ENCODE measurements around the gene SLC7A9. TPM values are rescaled to one million over a fixed set of nuclear protein-coding genes. Genes with fewer than 3 reads are reported as not detected.
"Not testable (repeated sequence)": the region's sequence is repeated elsewhere in the genome, so short reads cannot be mapped to it uniquely, and the experiment has no call there.

The SLC7A9 gene
- total RNA-seq, 2 experiments from 2014 or later = 0.14 TPM; not detected in 1

- intact Hi-C loops (cut with DNase I, micrococcal nuclease) = no loop called here
- Mint-ChIP-seq H3K36me3 (ENCODE audit: low read depth) (peaks cover 26% of the 10 kb centered on the region), H3K27ac (no peak overlapping the region), H3K27me3 (no peaks in the 10 kb centered on the region), H3K4me3 (no peak overlapping the region), H3K4me1 (no peaks in the 10 kb centered on the region), H3K9me3 (ENCODE audit: low read depth) (peaks cover 4% of the 10 kb centered on the region)
- ATAC-seq = no peak
- DNase-seq = no peak
- POLR2A ChIA-PET = no interaction called here
- CTCF ChIA-PET = no interaction called here
These were observed 32.1 kb upstream of the SLC7A9 start for GRCh38 chr19:32901504-32902161.

- intact Hi-C loops (cut with DNase I, micrococcal nuclease) = no loop called here
- H3K4me1 Mint-ChIP-seq = peaks cover 12% of the 10 kb centered on the region
- H3K27ac Mint-ChIP-seq = no peak overlapping the region
- H3K36me3 Mint-ChIP-seq (ENCODE audit: low read depth) = peaks cover 39% of the 10 kb centered on the region
- no peak for DNase-seq
- H3K9me3 Mint-ChIP-seq (ENCODE audit: low read depth) = peaks cover 21% of the 10 kb centered on the region
- ChIA-PET POLR2A (no interaction called here), CTCF (interaction anchor here (0.6 kb wide), 1 partner anchor 557 kb away, joined by 3 read pairs; no protein-coding TSS in a partner anchor)
- H3K27me3 Mint-ChIP-seq = no peaks in the 10 kb centered on the region
- H3K4me3 Mint-ChIP-seq = no peak overlapping the region
- no peak for ATAC-seq
These were observed 27.1 kb upstream of the SLC7A9 start for GRCh38 chr19:32896516-32897214.

GRCh38 chr19:32895384-32895783, 25.8 kb upstream of the SLC7A9 start:
- H3K27me3 Mint-ChIP-seq = no peaks in the 10 kb centered on the region
- intact Hi-C loops (cut with DNase I, micrococcal nuclease) = no loop called here
- DNase-seq = no peak
- POLR2A ChIA-PET = interaction anchor here (0.6 kb wide), 1 partner anchor 41 kb away, joined by 4 read pairs; no protein-coding TSS in a partner anchor
- no peak overlapping the region for H3K4me3 Mint-ChIP-seq
- CTCF ChIA-PET = interaction anchor here (1.0 kb wide), 1 partner anchor 10 kb away, joined by 3 read pairs; no protein-coding TSS in a partner anchor
- peaks cover 22% of the 10 kb centered on the region for H3K9me3 Mint-ChIP-seq (ENCODE audit: low read depth)
- peak; percentile 97 for ATAC-seq
- peaks cover 12% of the 10 kb centered on the region for H3K4me1 Mint-ChIP-seq
- peaks cover 40% of the 10 kb centered on the region for H3K36me3 Mint-ChIP-seq (ENCODE audit: low read depth)
- no peak overlapping the region for H3K27ac Mint-ChIP-seq

- ATAC-seq (no peak), DNase-seq (no peak)
- peaks cover 12% of the 10 kb centered on the region for H3K4me1 Mint-ChIP-seq
- intact Hi-C loops (cut with DNase I, micrococcal nuclease) = no loop called here
- POLR2A ChIA-PET = no interaction called here
- no peak overlapping the region for H3K4me3 Mint-ChIP-seq
- H3K27me3 Mint-ChIP-seq = no peaks in the 10 kb centered on the region
- no peak overlapping the region for H3K27ac Mint-ChIP-seq
- CTCF ChIA-PET = interaction anchor here (0.6 kb wide), 1 partner anchor 306 kb away, joined by 3 read pairs; no protein-coding TSS in a partner anchor
- peaks cover 39% of the 10 kb centered on the region for H3K36me3 Mint-ChIP-seq (ENCODE audit: low read depth)
- H3K9me3 Mint-ChIP-seq (ENCODE audit: low read depth) = peaks cover 22% of the 10 kb centered on the region
These were observed 22.0 kb upstream of the SLC7A9 start for GRCh38 chr19:32891609-32892008.

GRCh38 chr19:32890841-32891240, 21.3 kb upstream of the SLC7A9 start:
- peaks cover 22% of the 10 kb centered on the region for H3K9me3 Mint-ChIP-seq (ENCODE audit: low read depth)
- ChIA-PET POLR2A (no interaction called here), CTCF (no interaction called here)
- H3K27ac Mint-ChIP-seq = no peak overlapping the region
- peaks cover 39% of the 10 kb centered on the region for H3K36me3 Mint-ChIP-seq (ENCODE audit: low read depth)
- H3K4me1 Mint-ChIP-seq = peaks cover 9% of the 10 kb centered on the region
- ATAC-seq (no peak), DNase-seq (no peak)
- H3K27me3 Mint-ChIP-seq = no peaks in the 10 kb centered on the region
- H3K4me3 Mint-ChIP-seq = no peak overlapping the region
- intact Hi-C loops (cut with DNase I, micrococcal nuclease) = no loop called here

- H3K27ac Mint-ChIP-seq = no peak overlapping the region
- peaks cover 22% of the 10 kb centered on the region for H3K9me3 Mint-ChIP-seq (ENCODE audit: low read depth)
- H3K4me3 Mint-ChIP-seq = no peak overlapping the region
- peaks cover 38% of the 10 kb centered on the region for H3K36me3 Mint-ChIP-seq (ENCODE audit: low read depth)
- ChIA-PET POLR2A (no interaction called here), CTCF (no interaction called here)
- intact Hi-C loops (cut with DNase I, micrococcal nuclease) = no loop called here
- ATAC-seq (no peak), DNase-seq (no peak)
- peaks cover 4% of the 10 kb centered on the region for H3K4me1 Mint-ChIP-seq
- H3K27me3 Mint-ChIP-seq = no peaks in the 10 kb centered on the region
These were observed 20.8 kb upstream of the SLC7A9 start for GRCh38 chr19:32890326-32890725.

- Mint-ChIP-seq H3K27ac (no peak overlapping the region), H3K36me3 (ENCODE audit: low read depth) (peaks cover 29% of the 10 kb centered on the region), H3K4me3 (no peak overlapping the region), H3K27me3 (no peaks in the 10 kb centered on the region), H3K4me1 (no peaks in the 10 kb centered on the region), H3K9me3 (ENCODE audit: low read depth) (peaks cover 19% of the 10 kb centered on the region)
- CTCF ChIA-PET = no interaction called here
- intact Hi-C loops (cut with DNase I, micrococcal nuclease) = no loop called here
- DNase-seq = no peak
- POLR2A ChIA-PET = no interaction called here
- ATAC-seq = no peak
These were observed 19.8 kb upstream of the SLC7A9 start for GRCh38 chr19:32889137-32889934.

- DNase-seq = no peak
- no peaks in the 10 kb centered on the region for H3K4me1 Mint-ChIP-seq
These were observed 18.1 kb upstream of the SLC7A9 start for GRCh38 chr19:32887572-32888215.

GRCh38 chr19:32886241-32886640, 16.7 kb upstream of the SLC7A9 start:
- no peaks in the 10 kb centered on the region for H3K9me3 Mint-ChIP-seq (ENCODE audit: low read depth)
- ChIA-PET POLR2A (no interaction called here), CTCF (no interaction called here)
- DNase-seq = no peak
- no peaks in the 10 kb centered on the region for H3K4me1 Mint-ChIP-seq
- no peaks in the 10 kb centered on the region for H3K27me3 Mint-ChIP-seq
- no peak overlapping the region for H3K27ac Mint-ChIP-seq
- ATAC-seq = no peak
- no peak overlapping the region for H3K4me3 Mint-ChIP-seq
- peaks cover 7% of the 10 kb centered on the region for H3K36me3 Mint-ChIP-seq (ENCODE audit: low read depth)
- intact Hi-C loops (cut with DNase I, micrococcal nuclease) = no loop called here

More at GRCh38 chr19:32887572-32888215, 18.1 kb upstream of the SLC7A9 start:
- ChIA-PET POLR2A (no interaction called here), CTCF (no interaction called here)
- H3K4me3 Mint-ChIP-seq = no peak overlapping the region
- ATAC-seq = no peak
- peaks cover 6% of the 10 kb centered on the region for H3K9me3 Mint-ChIP-seq (ENCODE audit: low read depth)
- intact Hi-C loops (cut with DNase I, micrococcal nuclease) = no loop called here
- H3K36me3 Mint-ChIP-seq (ENCODE audit: low read depth) = peaks cover 17% of the 10 kb centered on the region
- H3K27me3 Mint-ChIP-seq = no peaks in the 10 kb centered on the region
- no peak overlapping the region for H3K27ac Mint-ChIP-seq

GRCh38 chr19:32885255-32885654, 15.7 kb upstream of the SLC7A9 start:
- ATAC-seq; H3K9me3 Mint-ChIP-seq (ENCODE audit: low read depth); intact Hi-C loops (cut with DNase I, micrococcal nuclease); POLR2A ChIA-PET; H3K27me3 Mint-ChIP-seq; H3K27ac Mint-ChIP-seq; H3K4me3 Mint-ChIP-seq; H3K36me3 Mint-ChIP-seq (ENCODE audit: low read depth); DNase-seq; H3K4me1 Mint-ChIP-seq: not testable (repeated sequence)
- CTCF ChIA-PET = interaction anchor here (0.7 kb wide), 1 partner anchor 10 kb away, joined by 3 read pairs; no protein-coding TSS in a partner anchor

- intact Hi-C loops (cut with DNase I, micrococcal nuclease) = no loop called here
These were observed 12.2 kb upstream of the SLC7A9 start for GRCh38 chr19:32881766-32882165.

More at GRCh38 chr19:32881766-32882165, 12.2 kb upstream of the SLC7A9 start:
- H3K9me3 Mint-ChIP-seq (ENCODE audit: low read depth) = no peaks in the 10 kb centered on the region
- H3K36me3 Mint-ChIP-seq (ENCODE audit: low read depth) = peaks cover 7% of the 10 kb centered on the region
- POLR2A ChIA-PET = no interaction called here
- H3K27me3 Mint-ChIP-seq = no peaks in the 10 kb centered on the region
- no peaks in the 10 kb centered on the region for H3K4me1 Mint-ChIP-seq
- DNase-seq = no peak
- no peak for ATAC-seq
- no peak overlapping the region for H3K4me3 Mint-ChIP-seq
- no peak overlapping the region for H3K27ac Mint-ChIP-seq
- CTCF ChIA-PET = interaction anchor here (0.7 kb wide), 1 partner anchor 18 kb away, joined by 4 read pairs; no protein-coding TSS in a partner anchor

Data from activated CD4-positive, alpha-beta T cell treated with anti-CD3 and anti-CD28 coated beads for 36 hours (primary cell).